CD4-positive, alpha-beta T cell treated with Interleukin-15 for 1 hour (primary cell): ENCODE results near the gene TRANK1.
A peak's percentile ranks its signal among the peaks of the same experiment; 100 is the strongest.
"Not testable (repeated sequence)": the region's sequence is repeated elsewhere in the genome, so short reads cannot be mapped to it uniquely, and the experiment has no call there.

ENCODE experiments used
- DNase-seq: peaks from one replicate; pipeline ENCODE4 v3.0.0-alpha.2; 2020

Gene TRANK1

DNA sequence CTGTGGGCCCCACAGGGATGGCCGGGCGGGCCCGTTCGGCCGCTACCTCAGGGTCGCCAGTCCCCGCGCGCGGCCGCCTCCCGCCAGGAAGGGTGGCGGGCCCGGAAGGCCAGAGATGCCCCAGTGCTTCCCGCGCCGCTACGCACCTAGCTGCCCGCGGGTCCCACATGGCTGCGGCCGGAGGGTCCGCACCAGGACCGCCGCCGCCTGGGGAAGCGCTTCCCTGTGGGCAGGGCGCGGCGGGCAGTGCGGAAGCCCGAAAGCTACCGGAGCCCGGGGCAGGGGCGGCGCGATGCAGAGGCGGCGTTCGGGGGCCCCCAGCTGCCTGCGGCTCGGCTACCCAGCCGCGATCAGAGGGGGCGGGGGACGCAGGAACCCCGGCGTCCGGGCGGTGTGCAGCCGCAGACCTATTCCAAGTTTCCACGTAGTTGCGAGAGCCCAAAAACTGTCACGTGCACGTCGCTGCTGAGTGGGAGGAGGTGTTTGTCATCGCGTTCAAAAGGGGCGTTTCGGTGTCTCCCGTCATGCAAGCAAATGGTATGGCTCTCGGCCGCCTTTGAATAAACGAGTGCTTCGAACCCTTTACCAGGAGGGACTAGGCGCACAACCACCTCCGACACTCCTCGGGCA, at the start of gene TRANK1:
TRANK1 (minus strand) TSS at position 414 of the 630 bp plus-strand sequence; CDS start at position 169, 245 bp downstream.
- peak; percentile 85 for DNase-seq

DNA sequence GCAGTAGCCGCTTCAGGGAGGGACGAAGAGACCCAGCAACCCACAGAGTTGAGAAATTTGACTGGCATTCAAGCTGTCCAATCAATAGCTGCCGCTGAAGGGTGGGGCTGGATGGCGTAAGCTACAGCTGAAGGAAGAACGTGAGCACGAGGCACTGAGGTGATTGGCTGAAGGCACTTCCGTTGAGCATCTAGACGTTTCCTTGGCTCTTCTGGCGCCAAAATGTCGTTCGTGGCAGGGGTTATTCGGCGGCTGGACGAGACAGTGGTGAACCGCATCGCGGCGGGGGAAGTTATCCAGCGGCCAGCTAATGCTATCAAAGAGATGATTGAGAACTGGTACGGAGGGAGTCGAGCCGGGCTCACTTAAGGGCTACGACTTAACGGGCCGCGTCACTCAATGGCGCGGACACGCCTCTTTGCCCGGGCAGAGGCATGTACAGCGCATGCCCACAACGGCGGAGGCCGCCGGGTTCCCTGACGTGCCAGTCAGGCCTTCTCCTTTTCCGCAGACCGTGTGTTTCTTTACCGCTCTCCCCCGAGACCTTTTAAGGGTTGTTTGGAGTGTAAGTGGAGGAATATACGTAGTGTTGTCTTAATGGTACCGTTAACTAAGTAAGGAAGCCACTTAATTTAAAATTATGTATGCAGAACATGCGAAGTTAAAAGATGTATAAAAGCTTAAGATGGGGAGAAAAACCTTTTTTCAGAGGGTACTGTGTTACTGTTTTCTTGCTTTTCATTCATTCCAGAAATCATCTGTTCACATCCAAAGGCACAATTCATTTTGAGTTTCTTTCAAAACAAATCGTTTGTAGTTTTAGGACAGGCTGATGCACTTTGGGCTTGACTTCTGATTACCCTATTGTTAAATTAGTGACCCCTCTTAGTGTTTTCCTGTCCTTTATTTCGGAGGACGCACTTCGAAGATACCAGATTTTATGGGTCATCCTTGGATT, 48.8 kb upstream of the TRANK1 start, which contains the start of gene MLH1:
MLH1 (plus strand) TSS at position 193 of the 958 bp plus-strand sequence; CDS start at position 223, 30 bp downstream.
- DNase-seq: peak; percentile 100

DNA sequence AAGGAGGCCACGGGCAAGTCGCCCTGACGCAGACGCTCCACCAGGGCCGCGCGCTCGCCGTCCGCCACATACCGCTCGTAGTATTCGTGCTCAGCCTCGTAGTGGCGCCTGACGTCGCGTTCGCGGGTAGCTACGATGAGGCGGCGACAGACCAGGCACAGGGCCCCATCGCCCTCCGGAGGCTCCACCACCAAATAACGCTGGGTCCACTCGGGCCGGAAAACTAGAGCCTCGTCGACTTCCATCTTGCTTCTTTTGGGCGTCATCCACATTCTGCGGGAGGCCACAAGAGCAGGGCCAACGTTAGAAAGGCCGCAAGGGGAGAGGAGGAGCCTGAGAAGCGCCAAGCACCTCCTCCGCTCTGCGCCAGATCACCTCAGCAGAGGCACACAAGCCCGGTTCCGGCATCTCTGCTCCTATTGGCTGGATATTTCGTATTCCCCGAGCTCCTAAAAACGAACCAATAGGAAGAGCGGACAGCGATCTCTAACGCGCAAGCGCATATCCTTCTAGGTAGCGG, 48.0 kb upstream of the TRANK1 start, which contains the start of gene EPM2AIP1:
EPM2AIP1 (minus strand) TSS at position 326 of the 520 bp plus-strand sequence; CDS start at position 272, 54 bp downstream.
- no peak for DNase-seq

DNA sequence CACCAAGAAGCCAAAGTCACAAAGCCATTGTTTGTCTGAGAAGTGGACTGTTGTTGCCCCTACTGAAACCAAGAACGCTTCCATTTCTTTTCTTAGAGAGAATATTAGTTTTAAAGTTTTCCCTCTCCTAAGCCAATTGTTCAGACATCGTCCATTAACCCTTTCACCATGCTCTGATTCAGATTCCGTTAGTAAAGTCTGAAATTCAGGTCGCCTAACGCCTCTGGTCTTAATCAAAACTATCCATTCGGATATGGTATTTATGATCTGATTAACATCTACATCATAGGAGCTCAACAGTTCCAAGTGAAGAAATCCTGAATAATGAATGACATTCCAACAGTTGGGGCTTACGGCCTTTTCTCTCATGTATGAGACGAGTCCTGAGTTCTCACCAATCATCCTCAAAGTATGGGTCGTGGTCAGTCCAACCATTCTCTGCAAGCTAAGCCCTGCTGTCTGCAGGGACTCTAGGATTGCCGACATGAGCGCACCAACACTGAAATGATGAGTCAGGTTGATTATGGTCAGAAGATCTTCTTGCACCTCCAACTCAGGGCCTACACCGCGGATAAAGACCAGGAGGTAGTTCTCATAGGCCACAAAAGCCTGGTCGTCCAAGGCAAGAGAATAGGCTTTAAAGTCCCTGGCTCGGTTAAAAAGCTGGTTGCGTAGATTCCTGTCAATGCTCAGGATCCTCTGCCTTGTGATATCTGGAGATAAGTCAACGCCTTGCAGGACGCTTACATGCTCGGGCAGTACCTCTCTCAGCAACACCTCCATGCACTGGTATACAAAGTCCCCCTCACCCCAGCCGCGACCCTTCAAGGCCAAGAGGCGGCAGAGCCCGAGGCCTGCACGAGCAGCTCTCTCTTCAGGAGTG, 47.3 kb upstream of the TRANK1 start:
- peak; percentile 20 for DNase-seq

DNA sequence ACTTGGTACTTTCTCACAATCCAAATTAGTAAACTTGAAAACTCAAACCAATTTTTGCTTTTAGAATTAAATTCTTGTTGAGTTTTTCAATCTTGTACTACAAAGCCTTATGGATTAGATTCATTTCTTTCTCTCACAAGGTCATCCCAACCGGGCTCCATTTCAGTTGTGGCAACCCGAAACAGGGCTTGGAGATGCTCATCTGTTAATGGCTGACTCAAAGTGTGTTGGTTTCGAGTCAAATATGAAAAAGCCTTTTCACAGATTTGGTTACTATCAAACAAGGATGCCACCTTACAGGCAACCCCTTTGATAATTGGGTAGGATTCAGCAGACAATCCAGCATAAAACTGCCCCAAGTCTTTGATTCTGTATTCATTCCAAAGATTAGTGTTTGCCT, 46.3 kb upstream of the TRANK1 start:
- DNase-seq: no peak

DNA sequence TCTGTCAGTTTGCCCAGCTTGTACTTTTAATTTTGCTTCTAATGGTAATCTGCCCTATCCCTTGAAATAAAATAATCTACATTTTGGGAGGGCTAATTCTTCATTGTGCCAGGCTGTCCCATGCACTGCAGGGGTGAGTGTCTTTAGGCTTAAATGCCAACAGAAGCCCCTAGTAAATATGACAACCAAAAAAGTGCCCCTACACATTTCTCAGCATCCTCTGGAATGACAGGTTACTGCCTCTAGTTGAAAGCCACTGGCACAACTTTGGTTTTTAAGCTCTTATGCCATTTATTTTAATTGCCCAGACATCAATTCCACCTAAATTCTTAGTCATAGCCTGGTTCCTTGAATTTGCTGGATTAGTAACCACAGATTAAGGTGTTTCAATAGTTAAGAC, 44.7 kb upstream of the TRANK1 start:
- DNase-seq: no peak

DNA sequence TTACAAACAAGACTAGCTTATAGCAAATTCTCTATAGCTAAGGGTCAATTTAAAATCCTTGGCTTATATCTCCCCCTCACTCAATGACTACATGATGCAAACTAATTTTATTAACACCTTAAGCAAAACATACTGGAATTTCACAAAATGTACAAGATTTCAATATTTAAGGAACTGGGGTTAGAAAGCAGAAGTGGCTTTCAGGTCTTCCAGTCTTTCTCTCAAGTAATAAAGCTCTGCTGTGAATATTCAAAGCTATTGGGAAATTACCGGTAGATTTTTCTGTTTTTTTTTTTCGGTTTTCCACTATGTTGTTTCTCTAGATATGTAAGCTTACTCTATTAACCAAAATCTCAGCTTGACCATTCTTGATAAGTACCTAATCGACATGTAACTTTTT, 44.2 kb upstream of the TRANK1 start:
- DNase-seq: no peak

DNA sequence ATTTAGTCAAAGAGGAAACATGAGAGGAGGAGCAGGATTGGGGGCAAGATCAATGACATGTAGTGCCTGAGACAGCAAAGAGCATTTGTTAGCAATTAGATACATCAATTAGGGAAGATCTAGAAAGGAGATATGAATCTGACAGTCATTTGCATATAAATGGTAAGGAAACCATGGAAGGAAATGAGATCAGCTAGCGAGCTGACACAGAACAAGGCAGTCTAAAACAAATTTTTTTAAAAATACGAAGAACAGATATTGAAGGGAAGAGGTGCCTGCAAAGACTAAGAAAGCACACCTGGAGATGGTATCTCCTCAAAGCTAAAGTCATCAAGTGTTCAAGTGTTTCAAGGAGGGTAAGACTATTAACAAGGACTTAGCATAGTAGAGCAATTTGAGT, 43.5 kb upstream of the TRANK1 start:
- no peak for DNase-seq

DNA sequence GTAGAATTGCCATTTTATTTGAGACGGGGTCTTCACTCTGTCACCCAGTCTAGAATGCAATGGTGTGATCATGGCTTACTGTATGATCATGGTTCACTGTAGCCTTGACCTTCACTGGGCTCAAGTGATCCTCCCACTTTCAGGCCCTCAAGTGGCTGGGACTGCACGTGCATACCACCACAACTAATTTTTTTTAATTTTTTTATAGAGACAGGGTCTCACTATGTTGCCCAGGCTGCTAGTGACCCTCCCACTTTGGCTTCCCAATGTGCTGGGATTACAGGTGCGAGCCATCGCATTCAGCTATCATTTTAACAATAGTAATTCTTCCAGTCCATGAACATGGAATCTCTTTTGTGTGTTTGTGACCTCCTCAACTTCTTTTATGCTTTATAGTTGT, 36.2 kb upstream of the TRANK1 start:
- DNase-seq: no peak

DNA sequence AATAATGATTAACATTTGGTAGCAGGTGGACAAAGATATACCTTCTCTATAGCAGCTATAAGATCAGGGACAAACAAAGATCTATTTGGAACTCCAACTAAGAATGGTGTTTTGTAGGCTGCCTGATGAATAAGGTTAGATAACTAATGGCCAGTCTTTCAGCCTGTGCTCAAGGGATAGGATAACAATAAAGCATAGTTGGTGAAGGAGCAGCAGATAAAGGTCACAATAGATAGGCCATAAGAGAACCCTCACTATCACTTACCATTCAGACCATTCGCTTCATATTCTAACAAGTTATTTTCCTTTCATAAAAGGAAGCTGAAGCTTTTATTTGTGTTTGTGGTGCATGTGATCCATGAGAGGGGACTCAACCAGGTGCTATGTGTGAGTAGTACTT, 28.3 kb upstream of the TRANK1 start:
- DNase-seq: no peak

DNA sequence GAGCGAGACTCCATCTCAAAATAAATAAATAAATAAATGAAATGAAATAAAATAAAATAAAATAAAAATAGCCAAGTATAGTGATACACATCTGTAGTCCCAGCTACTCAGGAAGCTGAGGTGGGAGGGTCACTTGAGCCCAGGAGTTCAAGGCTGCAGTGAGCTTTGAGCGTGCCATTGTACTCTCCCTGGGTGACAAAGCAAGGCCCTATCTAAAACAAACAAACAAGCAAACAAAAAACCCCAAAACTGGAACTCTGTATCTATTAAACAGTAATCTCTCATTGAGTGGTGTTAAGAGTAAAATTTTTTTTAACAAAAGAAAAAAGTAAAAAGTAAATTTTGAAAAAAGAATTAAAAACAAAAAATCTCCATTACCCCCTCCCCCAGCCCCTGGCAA, 27.3 kb upstream of the TRANK1 start:
- no peak for DNase-seq

DNA sequence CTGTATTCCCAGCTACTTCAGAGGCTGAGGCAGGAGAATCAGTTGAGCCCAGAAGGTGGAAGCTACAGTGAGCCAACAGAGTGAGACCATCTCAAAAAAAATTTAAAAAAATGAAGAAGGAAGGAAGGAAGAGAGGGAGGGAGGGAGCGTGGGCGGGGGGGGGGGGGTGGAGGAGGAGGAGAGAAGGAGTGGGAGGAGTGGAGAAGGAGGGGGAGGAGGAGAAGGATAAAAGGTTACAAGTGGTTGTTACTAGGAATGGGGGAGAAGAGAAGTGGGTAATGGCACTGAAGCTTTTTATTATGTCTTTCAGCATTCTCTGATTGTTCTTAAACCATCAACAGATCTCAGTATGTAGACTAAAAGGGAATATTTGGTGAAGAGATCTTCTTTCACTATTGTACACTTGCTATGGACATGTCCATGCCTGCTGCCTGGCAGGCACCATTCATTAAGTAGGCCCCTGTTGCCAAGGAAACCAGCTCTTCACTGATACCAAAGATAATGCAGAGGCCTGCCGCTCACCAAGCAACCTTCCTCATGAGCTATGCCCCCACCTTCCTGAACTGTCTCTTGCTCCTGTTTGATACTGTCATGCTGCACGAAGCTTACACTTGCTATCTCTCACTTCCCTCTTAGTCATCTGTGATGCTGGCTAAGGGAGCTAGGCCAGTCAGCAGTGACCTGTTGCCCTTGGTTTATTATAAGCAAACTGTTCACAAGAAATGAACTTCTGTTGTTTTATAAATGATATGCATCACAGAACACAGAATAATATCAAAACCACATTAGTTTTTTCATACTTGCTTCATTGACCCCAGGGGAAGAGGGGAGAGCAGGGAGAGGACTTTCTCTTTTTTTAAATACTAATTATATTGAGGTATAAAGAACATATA, 24.9 kb upstream of the TRANK1 start:
- DNase-seq: peak; percentile 81

DNA sequence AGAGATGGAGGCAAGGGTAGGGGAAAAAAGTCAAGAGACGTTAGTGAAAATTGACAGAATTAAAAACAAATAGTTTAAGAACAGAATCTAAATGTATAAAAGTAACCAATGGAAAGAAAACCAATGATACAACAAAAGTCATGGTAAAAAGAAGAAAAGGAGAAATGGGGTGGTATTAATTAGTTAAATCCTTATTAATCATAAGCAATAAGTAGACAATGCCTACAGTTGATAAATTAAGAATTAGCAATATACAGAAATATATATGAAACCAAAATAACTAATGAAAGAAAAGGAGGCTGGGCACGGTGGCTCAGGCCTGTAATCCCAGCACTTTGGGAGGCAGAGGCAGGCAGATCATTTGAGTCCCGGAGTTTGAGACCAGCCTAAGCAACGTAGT, 24.2 kb upstream of the TRANK1 start:
- no peak for DNase-seq

DNA sequence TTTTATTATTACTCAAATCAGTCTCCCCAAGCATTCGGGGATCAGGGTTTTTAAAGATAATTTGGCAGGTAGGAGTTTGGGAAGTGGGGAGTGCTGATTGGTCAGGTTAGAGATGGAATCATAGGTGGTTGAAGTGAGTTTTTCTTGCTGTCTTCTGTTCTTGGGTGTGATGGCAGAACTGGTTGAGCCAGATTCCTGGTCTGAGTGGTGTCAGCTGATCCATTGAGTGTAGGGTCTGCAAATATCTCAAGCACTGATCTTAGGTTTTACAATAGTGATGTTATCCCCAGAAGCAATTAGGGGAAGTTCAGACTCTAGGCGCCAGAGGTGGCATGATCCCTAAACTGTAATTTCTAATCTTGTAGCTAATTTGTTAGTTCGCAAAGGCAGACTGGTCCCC, 20.6 kb upstream of the TRANK1 start:
- no peak for DNase-seq

DNA sequence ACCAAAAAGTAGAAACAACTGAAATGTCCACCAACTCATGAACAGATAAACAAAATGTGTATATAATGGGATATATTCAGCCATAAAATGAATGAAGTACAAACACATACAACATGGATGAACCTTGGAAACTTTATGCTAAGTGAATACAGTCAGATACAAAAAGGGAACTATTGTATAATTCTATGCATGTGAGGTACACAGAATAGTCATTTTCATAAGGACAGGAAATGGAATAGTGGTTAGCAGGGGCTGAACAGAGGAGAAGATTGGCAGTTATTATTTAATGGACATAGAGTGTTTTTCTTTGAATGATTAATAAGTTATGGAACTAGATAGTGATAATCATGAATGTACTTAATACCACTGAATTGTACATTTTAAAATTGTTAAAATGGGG, 20.0 kb upstream of the TRANK1 start:
- no peak for DNase-seq

DNA sequence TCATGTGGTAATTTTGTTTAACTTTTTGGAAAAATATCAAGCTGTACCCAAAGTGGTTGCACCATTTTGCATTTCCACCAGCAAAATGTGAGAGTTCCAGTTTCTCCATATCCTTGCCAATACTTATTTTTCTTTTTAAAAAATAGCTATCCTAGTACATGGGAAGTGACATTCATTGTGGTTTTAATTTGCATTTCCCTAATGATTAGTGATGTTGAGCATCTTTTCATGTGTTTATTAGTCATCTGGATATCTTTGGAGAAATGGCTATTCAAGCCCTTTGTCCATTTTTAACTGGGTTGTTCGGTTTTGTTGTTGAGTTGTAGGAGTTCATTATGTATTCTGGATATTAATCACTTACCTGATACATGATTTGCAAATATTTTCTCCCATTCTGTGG, 19.5 kb upstream of the TRANK1 start:
- no peak for DNase-seq

DNA sequence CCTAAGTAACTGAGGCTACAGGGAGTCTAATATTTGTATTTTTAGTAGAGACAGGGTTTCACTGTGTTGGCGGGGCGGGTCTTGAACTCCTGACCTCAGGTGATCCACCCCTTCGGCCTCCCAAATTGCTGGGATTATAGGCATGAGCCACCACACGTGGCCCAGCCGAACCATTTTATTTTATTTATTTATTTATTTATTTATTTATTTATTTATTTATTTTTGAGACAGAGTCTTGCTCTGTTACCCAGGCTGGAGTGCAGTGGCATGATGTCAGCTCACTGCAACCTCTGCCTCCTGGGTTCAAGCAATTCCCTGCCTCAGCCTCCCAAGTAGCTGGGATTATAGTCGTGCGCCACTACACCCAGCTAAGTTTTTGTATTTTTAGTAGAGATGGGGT, 18.2 kb upstream of the TRANK1 start:
- DNase-seq: not testable (repeated sequence)

DNA sequence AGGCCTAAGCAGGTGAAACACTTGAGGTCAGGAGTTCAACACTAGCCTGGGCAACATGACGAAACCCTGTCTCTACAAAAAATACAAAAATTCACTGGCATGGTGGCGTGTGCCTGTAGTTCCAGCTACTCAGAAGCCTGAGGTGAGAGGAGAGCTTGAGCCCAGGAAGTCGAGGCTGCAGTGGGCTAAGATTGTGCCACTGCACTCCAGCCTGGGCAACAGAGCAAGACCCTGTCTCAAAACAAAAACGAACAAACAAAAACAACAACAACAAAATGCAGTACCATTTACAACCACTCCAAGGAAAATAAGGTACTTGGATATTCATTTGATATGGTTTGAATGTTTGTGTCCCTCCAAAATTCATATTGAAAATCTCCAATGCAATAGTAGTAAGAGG, 15.6 kb upstream of the TRANK1 start:
- no peak for DNase-seq

DNA sequence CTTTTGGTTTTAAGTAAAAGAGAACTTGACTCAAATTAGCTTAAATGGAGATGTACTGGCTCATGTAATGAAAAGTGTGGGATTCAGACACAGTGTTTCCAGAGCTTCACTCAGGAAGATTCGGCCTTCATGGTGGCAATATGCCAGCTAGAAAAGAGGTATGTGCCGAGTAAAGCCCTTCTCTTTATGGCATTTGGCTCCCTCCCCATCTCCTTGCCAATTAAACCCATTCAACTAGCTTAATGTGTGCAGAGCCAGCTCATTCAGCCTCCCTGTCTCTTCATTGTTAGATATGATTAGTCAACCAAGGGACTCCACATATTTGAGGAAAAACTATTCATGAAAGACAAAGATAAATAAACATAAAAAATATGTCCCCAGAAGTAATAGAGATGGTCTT, 15.0 kb upstream of the TRANK1 start:
- DNase-seq: no peak

DNA sequence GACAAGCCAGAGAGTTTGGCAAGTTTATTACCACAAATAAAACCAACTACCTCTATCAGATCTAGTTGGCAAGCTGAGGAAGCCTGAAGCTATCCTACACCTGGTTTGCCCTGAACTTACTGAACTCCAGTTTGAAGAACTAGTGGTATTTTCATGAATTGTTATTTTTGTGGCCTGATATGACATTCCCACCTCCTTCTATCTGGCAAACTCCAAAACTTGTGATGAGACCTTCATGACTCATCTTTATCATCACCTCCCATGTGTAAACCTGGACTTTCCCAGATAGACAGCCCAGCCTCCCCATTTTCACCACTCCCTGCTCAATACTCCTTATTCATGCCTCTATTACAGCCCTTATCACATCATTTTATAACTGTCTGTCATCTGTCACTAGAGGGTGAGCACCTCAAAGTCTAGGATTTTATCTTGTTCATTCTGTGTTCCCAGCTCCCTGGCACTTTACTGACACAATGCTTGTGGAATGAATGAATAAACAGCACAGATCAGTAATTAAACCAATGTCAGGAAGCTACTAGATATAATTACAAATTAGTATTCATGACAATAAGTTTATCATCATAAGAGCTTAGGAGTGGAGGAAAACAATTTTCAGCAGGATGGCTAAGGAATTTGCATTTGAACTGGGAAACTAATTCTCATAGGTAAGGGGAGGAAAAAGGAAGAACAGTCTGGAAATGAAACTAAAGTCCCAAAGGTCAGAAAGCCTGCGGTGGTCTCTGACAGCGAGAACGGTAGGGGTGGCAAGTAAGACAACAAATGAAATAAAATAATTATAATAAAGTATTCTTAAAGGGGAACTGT, 13.2 kb upstream of the TRANK1 start:
- DNase-seq: peak; percentile 37

DNA sequence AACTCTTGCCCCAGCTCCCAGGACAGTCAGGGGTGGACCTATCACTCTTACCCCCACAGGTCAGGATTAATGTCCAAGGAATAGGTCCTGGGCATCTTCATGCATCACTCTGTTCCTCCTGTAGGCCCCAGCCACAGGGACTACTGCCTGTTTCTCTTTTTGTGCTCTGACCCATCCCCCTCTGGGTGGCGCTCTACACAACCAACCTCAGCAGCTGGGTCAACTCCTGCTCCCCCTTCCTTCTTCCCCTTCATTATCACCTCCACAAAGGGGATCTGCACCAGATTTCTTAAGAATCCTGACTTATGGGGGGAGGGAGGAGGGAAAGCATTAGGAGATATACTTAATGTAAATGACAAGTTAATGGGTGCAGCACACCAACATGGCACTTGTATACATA, 12.2 kb upstream of the TRANK1 start:
- no peak for DNase-seq
